Neural progenitor cell (in vitro differentiated cells): ENCODE results near the gene USP2.

ENCODE experiments used
- EZH2 ChIP-seq: fragments of 200-600 bp; sonication (generic); IDR thresholded peaks from 2 replicates; pipeline ENCODE4 v1.6.1; 2017; ENCODE audit warnings: antibody characterized with exemption, mild to moderate bottlenecking, moderate library complexity
- TF ChIP-seq, protein P1 (sequence below): fragments of 200-600 bp; sonication (generic); IDR thresholded peaks from 2 replicates; pipeline ENCODE4 v1.5.1; 2017; ENCODE audit warnings: antibody characterized with exemption, mild to moderate bottlenecking

DNA sequence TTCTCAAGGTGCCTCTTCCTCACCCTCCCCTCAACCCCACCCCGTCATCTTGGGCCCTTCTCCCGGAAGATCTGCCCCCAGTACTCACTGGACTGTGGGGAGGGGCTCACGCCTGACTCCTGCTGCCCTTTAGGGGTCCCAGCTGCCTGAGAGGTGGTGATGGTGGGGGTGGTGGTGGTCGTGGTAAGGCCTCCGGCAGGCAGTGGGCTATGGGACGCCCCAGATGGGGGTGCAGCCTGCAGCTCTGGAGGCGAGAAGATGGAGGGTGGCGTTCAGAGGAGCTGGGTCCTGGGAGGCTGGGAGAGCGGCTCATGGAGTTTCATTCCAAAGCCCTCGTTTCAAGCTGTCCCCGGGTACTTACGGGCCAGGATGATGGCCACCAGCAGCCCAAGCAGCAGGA, 35.8 kb downstream of the USP2 start:
- TF ChIP-seq, protein P1, sequence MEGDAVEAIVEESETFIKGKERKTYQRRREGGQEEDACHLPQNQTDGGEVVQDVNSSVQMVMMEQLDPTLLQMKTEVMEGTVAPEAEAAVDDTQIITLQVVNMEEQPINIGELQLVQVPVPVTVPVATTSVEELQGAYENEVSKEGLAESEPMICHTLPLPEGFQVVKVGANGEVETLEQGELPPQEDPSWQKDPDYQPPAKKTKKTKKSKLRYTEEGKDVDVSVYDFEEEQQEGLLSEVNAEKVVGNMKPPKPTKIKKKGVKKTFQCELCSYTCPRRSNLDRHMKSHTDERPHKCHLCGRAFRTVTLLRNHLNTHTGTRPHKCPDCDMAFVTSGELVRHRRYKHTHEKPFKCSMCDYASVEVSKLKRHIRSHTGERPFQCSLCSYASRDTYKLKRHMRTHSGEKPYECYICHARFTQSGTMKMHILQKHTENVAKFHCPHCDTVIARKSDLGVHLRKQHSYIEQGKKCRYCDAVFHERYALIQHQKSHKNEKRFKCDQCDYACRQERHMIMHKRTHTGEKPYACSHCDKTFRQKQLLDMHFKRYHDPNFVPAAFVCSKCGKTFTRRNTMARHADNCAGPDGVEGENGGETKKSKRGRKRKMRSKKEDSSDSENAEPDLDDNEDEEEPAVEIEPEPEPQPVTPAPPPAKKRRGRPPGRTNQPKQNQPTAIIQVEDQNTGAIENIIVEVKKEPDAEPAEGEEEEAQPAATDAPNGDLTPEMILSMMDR: no peak
- TF ChIP-seq EZH2: no peak
